H9 (cell line): Measurements from ENCODE around the gene IQCE. TPM values are rescaled to one million over a fixed set of nuclear protein-coding genes. Genes with fewer than 3 reads are reported as not detected.

Experiments used
- DNase-seq: peaks from one replicate; pipeline ENCODE4 v3.0.0-alpha.2; 2017
- H2AFZ ChIP-seq: one replicate; pipeline ENCODE4 v1.6.1; 2013; ENCODE audit warnings: mild to moderate bottlenecking, low read length, control low read depth, moderate library complexity
- H2AK5ac ChIP-seq: 2 replicates; pipeline ENCODE4 v1.6.1; 2013; ENCODE audit warnings: low read length, control low read depth, mixed read lengths; ENCODE audit not compliant: insufficient read length
- H2BK120ac ChIP-seq: one replicate; pipeline ENCODE4 v1.6.1; 2013; ENCODE audit warnings: low read depth, mild to moderate bottlenecking, low read length, control low read depth, inconsistent platforms; ENCODE audit not compliant: poor library complexity, severe bottlenecking
- H2BK12ac ChIP-seq: 2 replicates; pipeline ENCODE4 v1.6.1; 2013; ENCODE audit warnings: low read length, control low read depth, mixed read lengths, low read depth; ENCODE audit not compliant: insufficient read length
- H2BK15ac ChIP-seq: 2 replicates; pipeline ENCODE4 v1.6.1; 2013; ENCODE audit warnings: low read depth, low read length, control low read depth
- H2BK20ac ChIP-seq: one replicate; pipeline ENCODE4 v1.6.1; 2013; ENCODE audit warnings: low read depth, mild to moderate bottlenecking, low read length, control low read depth, inconsistent platforms; ENCODE audit not compliant: poor library complexity, severe bottlenecking
- H2BK5ac ChIP-seq: 2 replicates; pipeline ENCODE4 v1.6.1; 2013; ENCODE audit warnings: low read length, control low read depth, mixed read lengths; ENCODE audit not compliant: insufficient read length
- H3K14ac ChIP-seq: 2 replicates; pipeline ENCODE4 v1.6.1; 2013; ENCODE audit warnings: low read length, control low read depth; ENCODE audit not compliant: insufficient read depth
- H3K18ac ChIP-seq: 2 replicates; pipeline ENCODE4 v1.6.1; 2013; ENCODE audit warnings: low read depth, mild to moderate bottlenecking, mixed read lengths, low read length, control low read depth; ENCODE audit not compliant: insufficient read length
- H3K23ac ChIP-seq: 2 replicates; pipeline ENCODE4 v1.6.1; 2013; ENCODE audit warnings: low read length, control low read depth, mixed read lengths, low read depth; ENCODE audit not compliant: insufficient read length
- H3K23me2 ChIP-seq: 2 replicates; pipeline ENCODE4 v1.6.1; 2013; ENCODE audit warnings: low read depth, mild to moderate bottlenecking, mixed read lengths, low read length, control low read depth; ENCODE audit not compliant: insufficient read length, poor library complexity, severe bottlenecking
- H3K27ac ChIP-seq: 2 replicates; pipeline ENCODE4 v1.5.1; 2013; ENCODE audit warnings: low read length, control low read depth, mixed read lengths, low read depth; ENCODE audit not compliant: insufficient read length
- H3K27me3 ChIP-seq: 2 replicates; pipeline ENCODE4 v1.6.1; 2013; ENCODE audit warnings: low read length, control low read depth, inconsistent platforms; ENCODE audit not compliant: insufficient read depth
- H3K4ac ChIP-seq: 2 replicates; pipeline ENCODE4 v1.6.1; 2013; ENCODE audit warnings: low read depth, mild to moderate bottlenecking, control low read depth, inconsistent platforms, low read length, moderate library complexity
- H3K4me1 ChIP-seq: 2 replicates; pipeline ENCODE4 v1.6.1; 2013; ENCODE audit warnings: low read length, control low read depth, inconsistent platforms; ENCODE audit not compliant: insufficient read depth
- H3K4me2 ChIP-seq: 2 replicates; pipeline ENCODE4 v1.6.1; 2013; ENCODE audit warnings: low read length, control low read depth, mixed read lengths; ENCODE audit not compliant: insufficient read length, insufficient read depth
- H3K56ac ChIP-seq: 2 replicates; pipeline ENCODE4 v1.6.1; 2013; ENCODE audit warnings: low read depth, mild to moderate bottlenecking, mixed read lengths, low read length, control low read depth; ENCODE audit not compliant: insufficient read length
- H3K79me1 ChIP-seq: 2 replicates; pipeline ENCODE4 v1.6.1; 2013; ENCODE audit warnings: low read depth, mild to moderate bottlenecking, moderate library complexity, low read length, control low read depth, inconsistent platforms; ENCODE audit not compliant: insufficient read depth, poor library complexity, severe bottlenecking
- H3K79me2 ChIP-seq: 2 replicates; pipeline ENCODE4 v1.6.1; 2013; ENCODE audit warnings: low read length, control low read depth, inconsistent platforms; ENCODE audit not compliant: insufficient read depth
- H3K9ac ChIP-seq: 2 replicates; pipeline ENCODE4 v1.6.1; 2013; ENCODE audit warnings: low read length, control low read depth, mixed read lengths; ENCODE audit not compliant: insufficient read length; ENCODE audit errors: extremely low read depth
- H3K9me3 ChIP-seq: one replicate; pipeline ENCODE4 v1.6.1; 2013; ENCODE audit warnings: low read depth, low read length, inconsistent platforms; ENCODE audit not compliant: control insufficient read depth
- H3T11ph ChIP-seq: one replicate; pipeline ENCODE4 v1.6.1; 2013; ENCODE audit warnings: mild to moderate bottlenecking, low read length, control low read depth, inconsistent platforms
- H4K20me1 ChIP-seq: one replicate; pipeline ENCODE4 v1.6.1; 2013; ENCODE audit not compliant: control insufficient read depth, insufficient read length, insufficient read depth
- H4K5ac ChIP-seq: 2 replicates; pipeline ENCODE4 v1.6.1; 2013; ENCODE audit warnings: low read depth, mild to moderate bottlenecking, mixed read lengths, low read length, control low read depth; ENCODE audit not compliant: insufficient read length
- H4K8ac ChIP-seq: replicated peaks from 2 replicates; pipeline ENCODE4 v1.6.1; 2013; ENCODE audit warnings: low read length, control low read depth, mixed read lengths, low read depth; ENCODE audit not compliant: insufficient read length
- H4K91ac ChIP-seq: 2 replicates; pipeline ENCODE4 v1.6.1; 2013; ENCODE audit warnings: low read depth, mild to moderate bottlenecking, moderate library complexity, mixed read lengths, low read length, control low read depth; ENCODE audit not compliant: insufficient read length
- H3K27ac Mint-ChIP-seq, 3 experiments: 2 replicates in 2 of 3; 3 replicates in 1 of 3; pipeline ENCODE4 v1.8.0; 2020 to 2021; ENCODE audit warnings: mixed read lengths in 3 of 3, mild to moderate bottlenecking in 1 of 3, moderate library complexity in 1 of 3
- H3K27me3 Mint-ChIP-seq: 2 replicates; pipeline ENCODE4 v1.8.0; 2021; ENCODE audit warnings: low read depth, mild to moderate bottlenecking, moderate library complexity, mixed read lengths
- H3K36me3 Mint-ChIP-seq, 3 experiments: 2 replicates in 2 of 3; 3 replicates in 1 of 3; pipeline ENCODE4 v1.8.0; 2020 to 2021; ENCODE audit warnings: low read depth in 3 of 3, mixed read lengths in 3 of 3; ENCODE audit not compliant: insufficient read depth in 1 of 3
- H3K4me1 Mint-ChIP-seq, 2 experiments: 2 replicates each; pipeline ENCODE4 v1.8.0; 2020; ENCODE audit warnings: mixed read lengths in 2 of 2
- H3K4me3 Mint-ChIP-seq, 2 experiments: 2 replicates in 1 of 2; 3 replicates in 1 of 2; pipeline ENCODE4 v1.8.0; 2020 to 2021; ENCODE audit warnings: mild to moderate bottlenecking in 2 of 2, mixed read lengths in 2 of 2, moderate library complexity in 1 of 2
- H3K9me3 Mint-ChIP-seq, 2 experiments: 2 replicates in 1 of 2; 3 replicates in 1 of 2; pipeline ENCODE4 v1.8.0; 2020; ENCODE audit warnings: mild to moderate bottlenecking in 2 of 2, mixed read lengths in 2 of 2, moderate library complexity in 1 of 2
- CTCF ChIP-seq: fragments of 200-600 bp; sonication (generic); conservative IDR thresholded peaks from 3 replicates; pipeline ENCODE4 v1.8.0; 2021; ENCODE audit warnings: antibody characterized with exemption, mild to moderate bottlenecking
- WGBS: extraction: QIAGEN DNeasy Blood & Tissue Kit; methylation state at CpG from one replicate; pipeline ENCODE4 v1.1.7; 2013; ENCODE audit warnings: missing lambda C conversion rate, low lambda C conversion rate, mixed read lengths; ENCODE audit not compliant: insufficient read length; ENCODE audit errors: extremely low coverage; 5-methylcytosine and 5-hydroxymethylcytosine counted together
- total RNA-seq: library from RNA; stranded (reverse); gene quantifications from 2 replicates; pipeline ENCODE4 v1.2.1, GENCODE V29; 2021

IQCE gene
- total RNA-seq, 1 experiment from 2014 or later = 7.0 TPM

- Mint-ChIP-seq H3K9me3 (no peaks in the 10 kb centered on the region), H3K27ac (peak overlapping the region in 1 of 3 experiments; percentile 79; a peak in 1 of 7 replicates), H3K4me1 (peaks cover 44 to 46% of the 10 kb centered on the region in 2 experiments), H3K36me3 (peaks cover 0 to 5% (median 4%) of the 10 kb centered on the region in 3 experiments; a peak in 2 of 7 replicates), H3K4me3 (peak overlapping the region; percentile 84 to 93), H3K27me3 (peaks cover 26% of the 10 kb centered on the region)
- Histone ChIP-seq H4K91ac (no peak overlapping the region), H2BK120ac (no peak overlapping the region), H3K18ac (no peak overlapping the region), H3T11ph (no peak overlapping the region), H3K9me3 (no peaks in the 10 kb centered on the region), H3K4ac (no peak overlapping the region), H2BK15ac (no peak overlapping the region), H3K23me2 (peaks cover 13% of the 10 kb centered on the region), H2BK20ac (no peak overlapping the region), H3K9ac (no peak overlapping the region), H3K56ac (no peak overlapping the region), H2AFZ (no peak overlapping the region), H2AK5ac (no peak overlapping the region), H3K4me2 (peak overlapping the region; percentile 63), H3K4me1 (peaks cover 4% of the 10 kb centered on the region; the same call in 1 of the 2 replicates), H3K27me3 (no peaks in the 10 kb centered on the region; the same call in 1 of the 2 replicates), H2BK12ac (no peak overlapping the region), H3K14ac (no peak overlapping the region; the same call in 1 of the 2 replicates), H4K8ac (no peak overlapping the region), H3K79me2 (no peaks in the 10 kb centered on the region; the same call in 1 of the 2 replicates), H3K23ac (no peak overlapping the region), H4K20me1 (no peaks in the 10 kb centered on the region), H4K5ac (no peak overlapping the region), H3K79me1 (no peaks in the 10 kb centered on the region), H3K27ac (no peak overlapping the region), H2BK5ac (no peak overlapping the region)
- DNase-seq = no peak
- no CpG with 5 or more reads among the region's 37 CpGs for WGBS
- TF ChIP-seq CTCF = peak; percentile 23; the same call in 2 of the 3 replicates
Observed at GRCh38 chr7:2520131-2520760, 38.5 kb upstream of the IQCE start.
